Mucosa of descending colon (tissue), 3 donors: ENCODE measurements around the gene MAML3. TPM values are rescaled to one million over a fixed set of nuclear protein-coding genes. Genes with fewer than 3 reads are reported as not detected.

Experiments
- ATAC-seq: fragments of 200-7000 bp; cut with Tn5 transposase; one replicate; pipeline ENCODE4 v1.9.1; 2020; ENCODE audit warnings: mild to moderate bottlenecking, moderate library complexity
- DNase-seq, 3 donors: peaks; one replicate each; pipeline ENCODE4 v3.0.0-alpha.2; 2020
- H3K36me3 ChIP-seq: fragments of 200-600 bp; one replicate; pipeline ENCODE4 v1.8.0; 2021; ENCODE audit warnings: low read depth, mild to moderate bottlenecking
- H3K4me1 ChIP-seq: fragments of 200-600 bp; one replicate; pipeline ENCODE4 v1.8.0; 2021; ENCODE audit warnings: low read depth, mild to moderate bottlenecking
- H3K4me3 ChIP-seq: fragments of 200-600 bp; one replicate; pipeline ENCODE4 v1.8.0; 2021; ENCODE audit warnings: mild to moderate bottlenecking
- H3K9me3 ChIP-seq: fragments of 200-600 bp; one replicate; pipeline ENCODE4 v1.8.0; 2021; ENCODE audit warnings: mild to moderate bottlenecking
- CTCF ChIP-seq: fragments of 200-600 bp; IDR thresholded peaks from one replicate; pipeline ENCODE4 v1.8.0; 2022; ENCODE audit warnings: antibody characterized with exemption, mild to moderate bottlenecking
- intact Hi-C, 2 donors: fragments of 100-400 bp; cut with DNase I in 1 of 2; cut with micrococcal nuclease in 1 of 2; formaldehyde crosslinking; loops; one replicate each; pipeline versions ENCODE4 v1.11.0 to v1.11.1; 2022; cut with DNase I, micrococcal nuclease
- total RNA-seq, 3 donors: library from RNA; stranded (reverse); fragmentation: NEBNext Ultra II Directional in 2 of 3; extraction: Animal tissue kit (Norgen Biotek cat#: 25700) in 2 of 3; gene quantifications; one replicate each; pipeline versions ENCODE4 v1.2.1 to v1.2.4, GENCODE V29; 2021 to 2023
- donor health status: DM: no; HTN: no; CAD: no; lungs with moderate emphysema.
- donor health status: DM: no; HTN: no; CAD: no.
- donor health status: DM: no; HTN: yes; CAD: no.

MAML3 gene
- total RNA-seq, 3 donors from 2014 or later, result 10.4 to 23.5 (median 14.8) TPM

- no peak for TF ChIP-seq CTCF
- intact Hi-C loops, result no loop called here
- Histone ChIP-seq H3K4me1 (no peaks in the 10 kb centered on the region), H3K9me3 (no peaks in the 10 kb centered on the region), H3K36me3 (no peaks in the 10 kb centered on the region), H3K4me3 (no peak overlapping the region)
- no peak for ATAC-seq
- no peak for DNase-seq
Observed at GRCh38 chr4:139873111-139873860, 280.7 kb downstream of the MAML3 start.

- no peaks in the 10 kb centered on the region for H3K4me1 ChIP-seq
- intact Hi-C loops, result no loop called here
- TF ChIP-seq CTCF, result no peak
- H3K9me3 ChIP-seq, result no peaks in the 10 kb centered on the region
- DNase-seq, result no peak
- no peaks in the 10 kb centered on the region for H3K36me3 ChIP-seq
- ATAC-seq, result peak; percentile 55
- no peak overlapping the region for H3K4me3 ChIP-seq
Observed at GRCh38 chr4:139872274-139872673, 281.7 kb downstream of the MAML3 start.

- no peak for TF ChIP-seq CTCF
- DNase-seq (no peak), ATAC-seq (no peak)
- intact Hi-C loops, result no loop called here
- Histone ChIP-seq H3K9me3 (no peaks in the 10 kb centered on the region), H3K36me3 (no peaks in the 10 kb centered on the region), H3K4me1 (peaks cover 4% of the 10 kb centered on the region), H3K4me3 (no peak overlapping the region)
Observed at GRCh38 chr4:139869810-139870209, 284.2 kb downstream of the MAML3 start.

- peak; percentile 35 for ATAC-seq
- Histone ChIP-seq H3K4me3 (no peak overlapping the region), H3K36me3 (no peaks in the 10 kb centered on the region), H3K9me3 (no peaks in the 10 kb centered on the region), H3K4me1 (peaks cover 4% of the 10 kb centered on the region)
- intact Hi-C loops, result no loop called here
- DNase-seq, result peak in 1 of 3 donors; percentile 15
- TF ChIP-seq CTCF, result no peak
Observed at GRCh38 chr4:139866276-139866962, 287.6 kb downstream of the MAML3 start.

GRCh38 chr4:139865537-139865936 is 288.4 kb downstream of the MAML3 start:
- DNase-seq, result no peak

More at GRCh38 chr4:139865537-139865936, 288.4 kb downstream of the MAML3 start:
- Histone ChIP-seq H3K4me1 (peaks cover 4% of the 10 kb centered on the region), H3K4me3 (no peak overlapping the region), H3K9me3 (no peaks in the 10 kb centered on the region), H3K36me3 (no peaks in the 10 kb centered on the region)
- ATAC-seq, result no peak
- no peak for TF ChIP-seq CTCF
- intact Hi-C loops, result no loop called here
